Neural cell (in vitro differentiated cells): ENCODE results near the gene AXL. TPM values are rescaled to one million over a fixed set of nuclear protein-coding genes. Genes with fewer than 3 reads are reported as not detected.

ENCODE experiments used
- H2AFZ ChIP-seq: fragments of 200-600, 300-800 bp; sonication (generic), shearing (Covaris generic); 2 replicates; pipeline ENCODE4 v1.6.0; 2014; ENCODE audit warnings: low read depth, mild to moderate bottlenecking, antibody characterized with exemption, low read length, moderate library complexity
- H3F3A ChIP-seq: fragments of 200-600 bp; shearing (Covaris generic); 2 replicates; pipeline ENCODE4 v1.6.1; 2016; ENCODE audit warnings: mild to moderate bottlenecking, moderate library complexity, mixed read lengths, antibody characterized with exemption, low read length; ENCODE audit not compliant: insufficient read depth, poor library complexity, severe bottlenecking
- H3K27ac ChIP-seq: fragments of 200-600, 300-800 bp; sonication (generic), shearing (Covaris generic); 2 replicates; pipeline ENCODE4 v1.5.1; 2014; ENCODE audit warnings: mild to moderate bottlenecking, low read length, moderate library complexity
- H3K27me3 ChIP-seq: fragments of 300-800, 200-600 bp; sonication (generic), shearing (Covaris generic); 2 replicates; pipeline ENCODE4 v1.6.0; 2014; ENCODE audit warnings: mild to moderate bottlenecking, low read depth, low read length, moderate library complexity; ENCODE audit not compliant: insufficient read depth
- H3K36me3 ChIP-seq: fragments of 300-800, 200-600 bp; sonication (generic), shearing (Covaris generic); 2 replicates; pipeline ENCODE4 v1.5.1; 2014; ENCODE audit warnings: mild to moderate bottlenecking, antibody characterized with exemption, low read length, moderate library complexity; ENCODE audit not compliant: insufficient read depth
- H3K4me2 ChIP-seq: fragments of 300-800, 200-600 bp; sonication (generic), shearing (Covaris generic); 2 replicates; pipeline ENCODE4 v1.6.0; 2014; ENCODE audit warnings: mild to moderate bottlenecking, low read length
- H3K4me3 ChIP-seq: fragments of 300-800, 200-600 bp; sonication (generic), shearing (Covaris generic); 2 replicates; pipeline ENCODE4 v1.5.1; 2014; ENCODE audit warnings: mild to moderate bottlenecking, low read length, moderate library complexity
- H3K79me2 ChIP-seq: fragments of 200-600 bp; shearing (Covaris generic); replicated peaks from 2 replicates; pipeline ENCODE4 v1.6.0; 2014; ENCODE audit warnings: mild to moderate bottlenecking, low read length, moderate library complexity; ENCODE audit not compliant: insufficient read depth
- H3K9ac ChIP-seq: fragments of 300-800, 200-600 bp; sonication (generic), shearing (Covaris generic); 2 replicates; pipeline ENCODE4 v1.6.1; 2016; ENCODE audit warnings: mild to moderate bottlenecking, low read length, mixed read lengths
- H3K9me2 ChIP-seq: fragments of 200-600 bp; shearing (Covaris generic); 2 replicates; pipeline ENCODE4 v1.6.1; 2016; ENCODE audit warnings: mild to moderate bottlenecking, low read length, mixed read lengths; ENCODE audit not compliant: insufficient read depth
- H3K9me3 ChIP-seq: fragments of 200-600, 300-800 bp; sonication (generic), shearing (Covaris generic); 2 replicates; pipeline ENCODE4 v1.6.1; 2016; ENCODE audit warnings: mild to moderate bottlenecking, mixed run types, low read length, moderate library complexity, mixed read lengths
- H4K20me1 ChIP-seq: fragments of 200-600 bp; shearing (Covaris generic); 2 replicates; pipeline ENCODE4 v1.6.1; 2016; ENCODE audit warnings: mild to moderate bottlenecking, mixed run types; ENCODE audit not compliant: insufficient read depth
- CTCF ChIP-seq: fragments of 450-650 bp; IDR thresholded peaks from 2 replicates; pipeline ENCODE4 v1.5.1; 2014; ENCODE audit warnings: antibody characterized with exemption, mild to moderate bottlenecking, moderate library complexity; ENCODE audit not compliant: poor library complexity, severe bottlenecking
- EP300 ChIP-seq: fragments of 450-650 bp; conservative IDR thresholded peaks from 2 replicates; pipeline ENCODE4 v1.6.1; 2014; ENCODE audit warnings: antibody characterized with exemption, mild to moderate bottlenecking, moderate library complexity; ENCODE audit not compliant: poor library complexity, severe bottlenecking
- EZH2 ChIP-seq: fragments of 200-600, 300-800 bp; shearing (Covaris generic), sonication (generic); IDR thresholded peaks from 2 replicates; pipeline ENCODE4 v1.6.1; 2014; ENCODE audit warnings: antibody characterized with exemption, low read length, borderline replicate concordance, mild to moderate bottlenecking; ENCODE audit not compliant: insufficient read depth, poor library complexity, severe bottlenecking
- MXI1 ChIP-seq: fragments of 450-650 bp; conservative IDR thresholded peaks from 2 replicates; pipeline ENCODE4 v1.6.1; 2014; ENCODE audit warnings: antibody characterized with exemption, mild to moderate bottlenecking; ENCODE audit not compliant: poor library complexity, severe bottlenecking
- POLR2AphosphoS5 ChIP-seq: IDR thresholded peaks from 2 replicates; pipeline ENCODE4 v1.6.1; 2012
- RAD21 ChIP-seq: fragments of 450-650 bp; conservative IDR thresholded peaks from 2 replicates; pipeline ENCODE4 v1.6.1; 2014; ENCODE audit warnings: antibody characterized with exemption, mild to moderate bottlenecking, moderate library complexity
- SMC3 ChIP-seq: fragments of 450-650 bp; conservative IDR thresholded peaks from 2 replicates; pipeline ENCODE4 v1.6.1; 2014; ENCODE audit warnings: antibody characterized with exemption, mild to moderate bottlenecking, moderate library complexity; ENCODE audit not compliant: poor library complexity
- TAF1 ChIP-seq: IDR thresholded peaks from 2 replicates; pipeline ENCODE4 v1.6.1; 2012; ENCODE audit warnings: low read depth
- polyA plus RNA-seq: library from polyadenylated mRNA; depleted of rRNA; stranded (reverse); fragments of >200 nt; gene quantifications from 2 replicates; pipeline ENCODE4 v1.2.3, GENCODE V29; 2014
- TF ChIP-seq, protein P1 (sequence below): IDR thresholded peaks from 2 replicates; pipeline ENCODE4 v1.6.1; 2012; ENCODE audit warnings: borderline replicate concordance

Gene AXL
- polyA plus RNA-seq, 1 donor from 2014 or later: 0.10 TPM

GRCh38 chr19:41214161-41214560 lies 4.9 kb upstream of the AXL start:
- Histone ChIP-seq H3K27me3 (no peaks in the 10 kb centered on the region), H3K9me2 (no peaks in the 10 kb centered on the region), H3K4me3 (no peak overlapping the region), H3K79me2 (no peaks in the 10 kb centered on the region), H3K9ac (no peak overlapping the region), H3K9me3 (no peaks in the 10 kb centered on the region), H4K20me1 (no peaks in the 10 kb centered on the region), H2AFZ (no peak overlapping the region), H3K27ac (no peak overlapping the region), H3F3A (no peaks in the 10 kb centered on the region), H3K4me2 (no peak overlapping the region), H3K36me3 (no peaks in the 10 kb centered on the region)
- no peak for TF ChIP-seq EZH2
- TF ChIP-seq, protein P1, sequence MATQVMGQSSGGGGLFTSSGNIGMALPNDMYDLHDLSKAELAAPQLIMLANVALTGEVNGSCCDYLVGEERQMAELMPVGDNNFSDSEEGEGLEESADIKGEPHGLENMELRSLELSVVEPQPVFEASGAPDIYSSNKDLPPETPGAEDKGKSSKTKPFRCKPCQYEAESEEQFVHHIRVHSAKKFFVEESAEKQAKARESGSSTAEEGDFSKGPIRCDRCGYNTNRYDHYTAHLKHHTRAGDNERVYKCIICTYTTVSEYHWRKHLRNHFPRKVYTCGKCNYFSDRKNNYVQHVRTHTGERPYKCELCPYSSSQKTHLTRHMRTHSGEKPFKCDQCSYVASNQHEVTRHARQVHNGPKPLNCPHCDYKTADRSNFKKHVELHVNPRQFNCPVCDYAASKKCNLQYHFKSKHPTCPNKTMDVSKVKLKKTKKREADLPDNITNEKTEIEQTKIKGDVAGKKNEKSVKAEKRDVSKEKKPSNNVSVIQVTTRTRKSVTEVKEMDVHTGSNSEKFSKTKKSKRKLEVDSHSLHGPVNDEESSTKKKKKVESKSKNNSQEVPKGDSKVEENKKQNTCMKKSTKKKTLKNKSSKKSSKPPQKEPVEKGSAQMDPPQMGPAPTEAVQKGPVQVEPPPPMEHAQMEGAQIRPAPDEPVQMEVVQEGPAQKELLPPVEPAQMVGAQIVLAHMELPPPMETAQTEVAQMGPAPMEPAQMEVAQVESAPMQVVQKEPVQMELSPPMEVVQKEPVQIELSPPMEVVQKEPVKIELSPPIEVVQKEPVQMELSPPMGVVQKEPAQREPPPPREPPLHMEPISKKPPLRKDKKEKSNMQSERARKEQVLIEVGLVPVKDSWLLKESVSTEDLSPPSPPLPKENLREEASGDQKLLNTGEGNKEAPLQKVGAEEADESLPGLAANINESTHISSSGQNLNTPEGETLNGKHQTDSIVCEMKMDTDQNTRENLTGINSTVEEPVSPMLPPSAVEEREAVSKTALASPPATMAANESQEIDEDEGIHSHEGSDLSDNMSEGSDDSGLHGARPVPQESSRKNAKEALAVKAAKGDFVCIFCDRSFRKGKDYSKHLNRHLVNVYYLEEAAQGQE: no peak
- TF ChIP-seq TAF1: no peak

GRCh38 chr19:41217741-41218140 lies 1.3 kb upstream of the AXL start:
- H3K4me2 ChIP-seq: no peak overlapping the region
- H3F3A ChIP-seq: no peaks in the 10 kb centered on the region
- no peak for TF ChIP-seq SMC3
- TF ChIP-seq POLR2AphosphoS5: no peak
- no peak for TF ChIP-seq MXI1
- TF ChIP-seq EP300: no peak
- TF ChIP-seq, protein P1: no peak
- TF ChIP-seq EZH2: no peak
- no peak for TF ChIP-seq TAF1
- TF ChIP-seq CTCF: no peak
- no peak for TF ChIP-seq RAD21
- H3K27me3 ChIP-seq: no peaks in the 10 kb centered on the region
- H3K9me2 ChIP-seq: no peaks in the 10 kb centered on the region
- no peaks in the 10 kb centered on the region for H4K20me1 ChIP-seq
- no peaks in the 10 kb centered on the region for H3K79me2 ChIP-seq
- H3K9me3 ChIP-seq: no peaks in the 10 kb centered on the region
- H3K4me3 ChIP-seq: no peak overlapping the region
- no peak overlapping the region for H3K27ac ChIP-seq
- H2AFZ ChIP-seq: no peak overlapping the region
- H3K36me3 ChIP-seq: no peaks in the 10 kb centered on the region
- H3K9ac ChIP-seq: no peak overlapping the region
